ENCODE results near the gene CHD5. TPM values are rescaled to one million over a fixed set of nuclear protein-coding genes. Genes with fewer than 3 reads are reported as not detected.

CHD5 gene
- total and polyA plus RNA-seq, 2 of the 13 experiments (the other 11 are each of a cell fraction or from before 2014, with no cell fraction given): 0.02 to 0.21 TPM

DNA sequence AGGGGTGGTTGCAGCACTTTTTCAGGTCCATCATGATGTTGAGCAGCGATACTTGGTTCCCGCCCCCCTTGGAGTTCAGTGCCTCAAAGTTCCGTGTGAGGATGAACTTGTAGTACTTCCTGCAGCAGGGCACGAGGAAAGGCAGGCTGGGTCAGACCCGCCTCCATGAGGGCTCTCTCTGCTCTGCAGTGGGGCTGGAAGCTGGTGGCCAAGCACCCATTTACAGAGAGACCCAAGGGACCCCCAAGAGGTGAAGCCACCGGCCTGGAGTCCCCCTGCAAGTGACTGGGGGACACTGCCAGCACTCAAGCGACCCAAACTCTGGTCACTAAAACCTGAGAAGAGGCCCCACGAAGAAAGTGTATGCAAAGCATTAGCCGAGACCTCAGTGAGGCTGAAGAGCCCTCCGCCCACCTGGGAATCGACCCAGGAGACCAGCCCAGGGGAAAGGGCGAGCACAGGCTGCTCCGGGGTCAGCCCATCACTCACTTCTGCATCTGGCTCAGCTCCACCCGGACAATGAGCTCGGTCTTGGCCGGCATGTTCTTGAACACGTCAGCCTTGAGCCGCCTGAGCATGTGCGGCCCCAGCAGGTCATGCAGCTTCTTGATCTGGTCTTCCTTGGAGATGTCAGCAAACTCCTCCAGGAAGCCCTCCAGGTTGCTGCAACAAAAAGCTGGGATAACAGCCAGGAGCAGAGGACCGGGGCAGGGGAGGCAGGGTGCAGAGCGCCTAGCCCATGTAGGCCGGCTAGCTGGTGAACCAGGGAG is 45.2 kb downstream of the CHD5 start (continued):
- no peak for TF ChIP-seq SALL2 (CRISPR knock-in tag; IDR thresholded peaks at IDR 0.05)

DNA sequence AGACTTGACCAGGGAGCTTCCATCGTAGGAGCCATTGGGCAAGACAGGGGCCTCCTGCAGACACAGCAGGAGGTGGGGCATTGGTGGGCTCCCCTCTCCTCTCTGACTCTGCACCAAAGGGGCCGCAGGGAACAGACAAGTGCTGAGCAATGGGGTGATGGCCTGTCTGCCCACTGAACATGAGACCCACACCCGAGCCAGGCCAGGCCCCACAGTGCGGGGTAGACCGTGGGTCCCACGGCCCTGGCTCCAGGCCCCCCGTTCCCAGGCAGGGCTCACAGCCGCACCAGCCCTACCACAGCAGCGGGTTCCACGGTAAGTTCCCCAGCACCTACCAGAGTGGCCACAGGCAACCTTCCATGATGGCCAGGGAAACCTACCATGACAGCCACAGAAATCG is 45.9 kb downstream of the CHD5 start:
- peaks cover 9% of the 10 kb centered on the region for H3K9me3 ChIP-seq (ENCODE audit: low read length)
- no peak overlapping the region for H3K27ac ChIP-seq (ENCODE audit: extremely low read length, insufficient read depth, low read length)
- in situ Hi-C loops (cut with HindIII; ENCODE audit: extremely low pct_ligation_motif_present, low pct_unique_long_range_greater_than_20kb): no loop called here

More for the DNA sequence above, 45.9 kb downstream of the CHD5 start:
- H3K4me2 ChIP-seq (ENCODE audit: low read depth, low read length): no peak overlapping the region
- no peaks in the 10 kb centered on the region for H3K36me3 ChIP-seq (replicated peaks in 1 of 2; ENCODE audit: control insufficient read depth in 1 of 2, insufficient read depth in 2 of 2, low read length in 2 of 2)
- intact Hi-C loops (cut with micrococcal nuclease; ENCODE audit: unreplicated experiment): no loop called here
- FAIRE-seq: no peak
- no peak for ATAC-seq
- H2AFZ ChIP-seq (ENCODE audit: low read length): no peak overlapping the region
- H3K4me3 ChIP-seq (replicated peaks in 1 of 3; ENCODE audit: insufficient read depth in 1 of 3, low read depth in 2 of 3, low read length in 3 of 3): no peak overlapping the region
- H3K27me3 ChIP-seq (ENCODE audit: control insufficient read depth in 1 of 2, insufficient read depth in 2 of 2, low read length in 2 of 2): peaks cover 9 to 73% of the 10 kb centered on the region in 2 experiments
- DNase-seq (ENCODE audit: low spot score): no peak
- TF ChIP-seq RARG (CRISPR knock-in tag; IDR thresholded peaks at IDR 0.05; ENCODE audit: low read depth): no peak
- TF ChIP-seq ZNF230 (CRISPR knock-in tag; IDR thresholded peaks at IDR 0.05): no peak
- no peak for TF ChIP-seq ZNF777 (CRISPR knock-in tag; IDR thresholded peaks at IDR 0.05)
- TF ChIP-seq, protein P1, sequence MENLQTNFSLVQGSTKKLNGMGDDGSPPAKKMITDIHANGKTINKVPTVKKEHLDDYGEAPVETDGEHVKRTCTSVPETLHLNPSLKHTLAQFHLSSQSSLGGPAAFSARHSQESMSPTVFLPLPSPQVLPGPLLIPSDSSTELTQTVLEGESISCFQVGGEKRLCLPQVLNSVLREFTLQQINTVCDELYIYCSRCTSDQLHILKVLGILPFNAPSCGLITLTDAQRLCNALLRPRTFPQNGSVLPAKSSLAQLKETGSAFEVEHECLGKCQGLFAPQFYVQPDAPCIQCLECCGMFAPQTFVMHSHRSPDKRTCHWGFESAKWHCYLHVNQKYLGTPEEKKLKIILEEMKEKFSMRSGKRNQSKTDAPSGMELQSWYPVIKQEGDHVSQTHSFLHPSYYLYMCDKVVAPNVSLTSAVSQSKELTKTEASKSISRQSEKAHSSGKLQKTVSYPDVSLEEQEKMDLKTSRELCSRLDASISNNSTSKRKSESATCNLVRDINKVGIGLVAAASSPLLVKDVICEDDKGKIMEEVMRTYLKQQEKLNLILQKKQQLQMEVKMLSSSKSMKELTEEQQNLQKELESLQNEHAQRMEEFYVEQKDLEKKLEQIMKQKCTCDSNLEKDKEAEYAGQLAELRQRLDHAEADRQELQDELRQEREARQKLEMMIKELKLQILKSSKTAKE (CRISPR knock-in tag; IDR thresholded peaks at IDR 0.05; ENCODE audit: borderline replicate concordance): no peak
- TF ChIP-seq ZKSCAN1 (IDR thresholded peaks at IDR 0.05; ENCODE audit: low read length): no peak
- TF ChIP-seq KMT2B (CRISPR knock-in tag; IDR thresholded peaks at IDR 0.05): no peak
- TF ChIP-seq, protein P2, sequence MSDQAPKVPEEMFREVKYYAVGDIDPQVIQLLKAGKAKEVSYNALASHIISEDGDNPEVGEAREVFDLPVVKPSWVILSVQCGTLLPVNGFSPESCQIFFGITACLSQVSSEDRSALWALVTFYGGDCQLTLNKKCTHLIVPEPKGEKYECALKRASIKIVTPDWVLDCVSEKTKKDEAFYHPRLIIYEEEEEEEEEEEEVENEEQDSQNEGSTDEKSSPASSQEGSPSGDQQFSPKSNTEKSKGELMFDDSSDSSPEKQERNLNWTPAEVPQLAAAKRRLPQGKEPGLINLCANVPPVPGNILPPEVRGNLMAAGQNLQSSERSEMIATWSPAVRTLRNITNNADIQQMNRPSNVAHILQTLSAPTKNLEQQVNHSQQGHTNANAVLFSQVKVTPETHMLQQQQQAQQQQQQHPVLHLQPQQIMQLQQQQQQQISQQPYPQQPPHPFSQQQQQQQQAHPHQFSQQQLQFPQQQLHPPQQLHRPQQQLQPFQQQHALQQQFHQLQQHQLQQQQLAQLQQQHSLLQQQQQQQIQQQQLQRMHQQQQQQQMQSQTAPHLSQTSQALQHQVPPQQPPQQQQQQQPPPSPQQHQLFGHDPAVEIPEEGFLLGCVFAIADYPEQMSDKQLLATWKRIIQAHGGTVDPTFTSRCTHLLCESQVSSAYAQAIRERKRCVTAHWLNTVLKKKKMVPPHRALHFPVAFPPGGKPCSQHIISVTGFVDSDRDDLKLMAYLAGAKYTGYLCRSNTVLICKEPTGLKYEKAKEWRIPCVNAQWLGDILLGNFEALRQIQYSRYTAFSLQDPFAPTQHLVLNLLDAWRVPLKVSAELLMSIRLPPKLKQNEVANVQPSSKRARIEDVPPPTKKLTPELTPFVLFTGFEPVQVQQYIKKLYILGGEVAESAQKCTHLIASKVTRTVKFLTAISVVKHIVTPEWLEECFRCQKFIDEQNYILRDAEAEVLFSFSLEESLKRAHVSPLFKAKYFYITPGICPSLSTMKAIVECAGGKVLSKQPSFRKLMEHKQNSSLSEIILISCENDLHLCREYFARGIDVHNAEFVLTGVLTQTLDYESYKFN (CRISPR knock-in tag; conservative IDR thresholded peaks at IDR 0.05): no peak
- no peak for TF ChIP-seq ZNF292 (CRISPR knock-in tag; IDR thresholded peaks at IDR 0.05; ENCODE audit: borderline replicate concordance, low read depth)
- no peak for TF ChIP-seq ZNF33A (CRISPR knock-in tag; IDR thresholded peaks at IDR 0.05; ENCODE audit: borderline replicate concordance)
- TF ChIP-seq ZNF160 (CRISPR knock-in tag; IDR thresholded peaks at IDR 0.05): no peak
- TF ChIP-seq, protein P3, sequence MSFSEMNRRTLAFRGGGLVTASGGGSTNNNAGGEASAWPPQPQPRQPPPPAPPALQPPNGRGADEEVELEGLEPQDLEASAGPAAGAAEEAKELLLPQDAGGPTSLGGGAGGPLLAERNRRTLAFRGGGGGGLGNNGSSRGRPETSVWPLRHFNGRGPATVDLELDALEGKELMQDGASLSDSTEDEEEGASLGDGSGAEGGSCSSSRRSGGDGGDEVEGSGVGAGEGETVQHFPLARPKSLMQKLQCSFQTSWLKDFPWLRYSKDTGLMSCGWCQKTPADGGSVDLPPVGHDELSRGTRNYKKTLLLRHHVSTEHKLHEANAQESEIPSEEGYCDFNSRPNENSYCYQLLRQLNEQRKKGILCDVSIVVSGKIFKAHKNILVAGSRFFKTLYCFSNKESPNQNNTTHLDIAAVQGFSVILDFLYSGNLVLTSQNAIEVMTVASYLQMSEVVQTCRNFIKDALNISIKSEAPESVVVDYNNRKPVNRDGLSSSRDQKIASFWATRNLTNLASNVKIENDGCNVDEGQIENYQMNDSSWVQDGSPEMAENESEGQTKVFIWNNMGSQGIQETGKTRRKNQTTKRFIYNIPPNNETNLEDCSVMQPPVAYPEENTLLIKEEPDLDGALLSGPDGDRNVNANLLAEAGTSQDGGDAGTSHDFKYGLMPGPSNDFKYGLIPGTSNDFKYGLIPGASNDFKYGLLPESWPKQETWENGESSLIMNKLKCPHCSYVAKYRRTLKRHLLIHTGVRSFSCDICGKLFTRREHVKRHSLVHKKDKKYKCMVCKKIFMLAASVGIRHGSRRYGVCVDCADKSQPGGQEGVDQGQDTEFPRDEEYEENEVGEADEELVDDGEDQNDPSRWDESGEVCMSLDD (CRISPR knock-in tag; IDR thresholded peaks at IDR 0.05; ENCODE audit: borderline replicate concordance): no peak
- CTCF ChIA-PET (ENCODE audit: low intra/inter-chr PET ratio, low total read pairs): no interaction called here
- H3K79me2 ChIP-seq (ENCODE audit: insufficient read depth, low read length): no peaks in the 10 kb centered on the region
- H4K20me1 ChIP-seq (ENCODE audit: insufficient read depth, low read length): no peaks in the 10 kb centered on the region
- WGBS (ENCODE audit: low lambda C conversion rate): 43% methylated on average over 3 of the region's 11 CpGs
- no peaks in the 10 kb centered on the region for H3K4me1 ChIP-seq (ENCODE audit: insufficient read depth, low read length)
- BruUV-seq (replicated peaks): no TSS peak
- H3K9ac ChIP-seq (ENCODE audit: insufficient read depth, low read depth, low read length): no peak overlapping the region
- POLR2A ChIA-PET: no interaction called here

All from HepG2 (cell line).